Stimulated activated CD4-positive, alpha-beta T cell treated with anti-CD3 and anti-CD28 coated beads, Interleukin-1b, Interleukin-23, amount 100 ng/mL, for 24 hours (primary cell): ENCODE measurements around the gene PARD6A.

Source experiments
- DNase-seq, 4 experiments: peaks; one replicate each; pipeline ENCODE4 v3.0.0-alpha.2; 2020; ENCODE audit warnings: low read depth in 4 of 4, low spot score in 1 of 4

The PARD6A gene

DNA sequence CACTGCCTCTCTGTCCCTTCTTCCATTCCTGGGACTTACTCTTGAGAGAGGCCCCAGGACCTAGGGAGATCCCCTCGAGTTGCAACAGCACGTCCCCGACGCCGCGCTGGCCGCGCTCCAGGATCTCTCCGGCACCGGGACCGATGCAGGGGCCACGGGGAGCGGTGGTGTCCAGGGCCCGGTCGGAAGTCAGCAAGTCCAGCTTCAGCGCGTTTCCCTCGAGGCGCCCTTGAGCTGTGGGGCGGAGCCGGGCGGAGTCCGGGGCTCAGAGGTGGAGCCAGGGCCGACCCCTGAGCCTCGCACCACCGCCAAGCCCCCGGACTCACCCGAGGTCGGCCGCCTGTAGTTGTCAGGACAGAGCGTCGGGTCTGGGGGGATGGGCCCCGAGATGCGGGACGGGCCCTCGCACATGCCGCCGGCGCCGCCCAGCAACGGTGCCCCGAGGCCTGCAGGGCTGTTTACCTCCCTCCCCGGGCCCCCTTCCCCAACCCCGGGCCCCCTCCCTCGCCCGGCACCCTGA lies 5.3 kb downstream of the PARD6A start:
- DNase-seq = no peak

DNA sequence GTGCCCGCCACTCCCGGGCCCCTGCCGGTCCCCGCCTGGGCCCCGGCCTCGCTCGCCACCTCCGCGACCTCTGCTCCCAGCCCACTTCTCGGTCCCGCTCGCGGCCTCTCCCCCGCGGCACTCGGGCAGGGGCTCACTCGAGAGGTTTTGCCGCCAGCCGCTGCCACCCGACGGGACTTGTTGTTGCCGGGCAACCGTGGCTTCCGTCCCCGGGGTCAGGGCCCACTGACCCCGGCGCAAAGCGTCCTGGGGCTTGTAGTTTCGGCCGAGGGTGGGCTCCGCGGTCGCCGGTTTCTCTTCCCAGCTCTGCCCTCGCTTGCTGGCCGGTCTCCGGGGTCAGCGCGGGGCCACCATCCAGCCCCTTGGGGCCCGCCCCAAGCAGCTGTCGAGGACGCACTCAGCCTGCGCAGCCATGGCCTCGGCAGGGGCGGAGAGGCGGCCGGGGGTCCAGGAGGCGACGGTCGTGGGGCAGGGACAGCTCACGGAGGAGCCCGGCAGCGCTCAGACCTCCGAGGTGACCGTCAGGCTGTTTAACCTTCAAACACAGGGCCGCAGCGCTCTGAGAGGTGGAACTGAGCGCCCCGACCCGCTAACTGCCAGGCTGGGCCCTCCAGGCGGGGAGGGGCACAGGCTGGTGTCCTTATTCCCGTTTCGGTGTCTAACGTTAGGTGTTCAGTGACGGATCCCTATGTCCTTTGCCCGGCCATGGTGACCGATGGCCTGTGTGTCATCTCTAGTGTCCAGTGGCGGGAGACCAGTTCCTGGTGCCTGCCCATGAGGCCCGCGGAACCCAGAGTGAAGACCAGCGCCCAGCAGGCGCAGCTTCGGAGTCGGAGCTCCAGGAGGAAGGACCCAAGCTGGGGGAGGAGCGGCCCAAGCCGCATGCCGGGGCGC lies 6.0 kb downstream of the PARD6A start, which contains the start of the genes C16orf86 and ENKD1:
TSS of gene C16orf86 (plus strand) at position 256 of the 894 bp plus-strand sequence. CDS start at position 413, 157 bp downstream.
TSS of gene ENKD1 (minus strand) at position 192 of the 894 bp plus-strand sequence. CDS start 308 bp downstream, outside the sequence.
- DNase-seq = peak in 3 of 4 experiments; percentile 62 to 73 (median 70)

DNA sequence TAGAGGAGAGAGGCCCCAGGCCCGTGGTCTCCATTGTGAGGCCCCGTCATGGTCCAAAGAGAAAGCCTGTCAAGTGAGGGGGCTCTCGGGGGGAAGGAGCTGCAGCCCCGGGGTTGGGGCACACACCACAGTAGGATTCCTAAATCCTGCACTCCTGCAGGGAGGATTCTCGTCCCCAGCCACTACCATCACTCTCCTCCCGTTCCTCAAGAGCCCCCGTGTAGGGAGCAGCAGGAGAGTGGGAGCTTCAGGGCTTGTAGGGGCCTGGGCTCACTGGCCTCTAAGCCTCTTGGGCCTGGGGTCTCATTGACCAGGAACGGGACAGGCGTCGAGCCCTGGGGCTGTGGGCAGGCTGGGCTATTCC lies 6.7 kb downstream of the PARD6A start:
- DNase-seq = no peak

DNA sequence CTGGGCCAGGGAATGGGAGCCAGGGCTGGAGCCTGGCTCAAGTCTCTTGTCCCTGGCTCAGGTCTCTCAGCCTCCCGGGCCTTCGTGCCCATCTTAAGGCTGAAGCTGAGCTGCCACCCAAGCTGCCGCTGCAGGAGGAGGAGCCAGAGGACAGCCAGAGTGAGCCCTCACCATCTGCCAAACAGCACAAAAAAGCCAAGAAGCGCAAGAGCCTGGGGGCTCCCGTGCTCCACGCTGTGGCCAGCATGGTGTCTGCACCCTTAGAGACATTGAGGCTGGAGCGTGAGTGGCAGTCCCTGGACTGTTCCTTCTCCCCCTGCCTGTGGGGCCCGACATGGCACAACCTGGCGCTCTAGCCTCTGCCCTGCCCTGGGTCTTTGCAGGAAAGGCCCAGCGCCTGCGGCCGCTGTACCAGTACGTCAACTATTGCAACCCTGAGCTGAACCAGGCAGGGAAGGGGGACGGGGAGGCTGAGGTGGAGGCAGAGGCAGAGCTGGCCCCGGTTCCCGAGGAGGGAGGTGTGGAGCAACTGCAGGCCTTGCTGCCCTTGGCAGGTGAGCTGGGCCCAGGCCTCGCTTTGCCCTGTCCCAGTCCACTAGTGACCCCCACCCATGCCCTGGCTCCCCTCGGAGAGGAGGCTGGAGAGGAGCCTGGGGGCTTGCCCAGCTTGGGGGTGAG lies 7.2 kb downstream of the PARD6A start:
- peak in 3 of 4 experiments; percentile 53 to 71 (median 66) for DNase-seq

DNA sequence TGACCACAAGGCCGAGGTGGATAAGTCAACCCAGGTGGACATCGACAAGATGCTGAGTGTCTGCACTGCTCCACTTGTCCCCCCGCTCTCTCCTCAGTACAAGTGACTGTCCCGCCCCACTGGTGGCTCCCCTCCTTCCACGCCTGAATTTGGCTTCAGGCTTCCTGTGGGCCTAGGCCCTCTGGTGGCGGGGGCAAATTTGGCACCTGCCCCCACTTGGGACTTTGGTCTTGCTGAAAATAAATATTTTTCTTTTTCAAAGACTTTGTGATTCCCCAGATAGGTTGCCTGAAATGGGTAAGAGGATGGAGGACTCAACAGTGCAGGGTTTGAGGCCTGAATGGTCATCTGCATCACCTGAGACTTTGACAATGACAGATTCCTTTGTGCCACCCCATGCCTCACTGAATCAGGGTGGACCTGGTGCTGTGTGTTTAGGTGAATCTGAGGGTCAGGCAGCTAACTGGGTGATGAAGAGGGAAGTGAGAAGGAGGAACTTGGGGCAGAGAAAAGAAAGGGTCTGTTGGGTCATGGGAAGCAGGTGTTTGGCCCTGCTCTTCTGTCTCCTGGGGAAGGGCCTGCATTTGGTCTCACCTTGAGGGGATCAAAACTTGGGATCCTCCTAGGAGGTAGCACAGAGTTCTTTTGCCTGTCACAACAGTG lies 7.9 kb downstream of the PARD6A start:
- DNase-seq = no peak

DNA sequence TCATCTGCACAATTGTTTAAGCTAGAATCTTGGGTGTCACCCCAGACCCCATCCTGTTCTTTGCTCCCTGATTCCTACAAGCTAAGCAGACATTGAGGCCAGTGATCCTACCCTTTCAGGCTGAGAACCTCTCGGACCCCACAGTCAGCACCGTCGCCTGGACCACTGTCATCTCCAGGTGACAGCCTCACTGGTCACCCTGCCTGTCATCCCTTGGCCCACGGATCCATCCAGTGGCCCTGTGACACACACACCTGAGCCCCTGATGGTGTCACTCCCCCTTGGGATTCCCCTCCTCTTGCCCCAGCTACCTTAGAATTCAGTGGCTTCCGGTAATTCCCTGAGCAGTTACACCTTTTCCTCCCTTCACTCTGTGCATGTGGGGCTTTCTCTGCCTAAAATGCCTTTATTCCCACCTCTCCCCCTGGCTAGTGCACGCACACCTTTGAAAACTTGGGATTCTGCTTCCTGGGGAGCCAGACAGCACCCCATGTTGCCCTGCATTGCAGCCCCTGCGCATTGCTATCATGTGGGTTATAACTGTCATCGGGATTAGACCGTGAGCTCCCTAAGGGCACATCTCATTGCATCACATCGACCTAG lies 8.8 kb downstream of the PARD6A start:
- no peak for DNase-seq

DNA sequence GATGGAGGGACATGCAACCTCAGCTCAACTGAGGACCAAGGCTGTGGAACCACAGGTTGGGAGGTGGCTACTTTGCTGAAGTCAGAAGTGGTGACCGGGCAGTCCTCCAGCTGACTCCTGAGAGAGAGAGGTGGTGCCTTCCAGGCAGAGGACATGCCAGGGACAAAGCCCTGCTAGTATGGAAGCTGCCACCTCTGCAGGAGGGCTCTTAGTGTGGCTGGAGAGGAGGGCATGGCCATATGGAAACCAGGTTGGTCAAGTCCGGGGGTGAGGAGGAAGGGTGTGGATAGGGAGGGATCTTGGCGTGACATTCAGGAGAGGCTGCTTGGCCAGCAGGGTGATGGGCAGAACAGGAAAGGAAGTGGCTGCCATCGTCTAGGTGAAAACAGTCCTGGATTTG lies 11.5 kb downstream of the PARD6A start:
- DNase-seq = no peak

DNA sequence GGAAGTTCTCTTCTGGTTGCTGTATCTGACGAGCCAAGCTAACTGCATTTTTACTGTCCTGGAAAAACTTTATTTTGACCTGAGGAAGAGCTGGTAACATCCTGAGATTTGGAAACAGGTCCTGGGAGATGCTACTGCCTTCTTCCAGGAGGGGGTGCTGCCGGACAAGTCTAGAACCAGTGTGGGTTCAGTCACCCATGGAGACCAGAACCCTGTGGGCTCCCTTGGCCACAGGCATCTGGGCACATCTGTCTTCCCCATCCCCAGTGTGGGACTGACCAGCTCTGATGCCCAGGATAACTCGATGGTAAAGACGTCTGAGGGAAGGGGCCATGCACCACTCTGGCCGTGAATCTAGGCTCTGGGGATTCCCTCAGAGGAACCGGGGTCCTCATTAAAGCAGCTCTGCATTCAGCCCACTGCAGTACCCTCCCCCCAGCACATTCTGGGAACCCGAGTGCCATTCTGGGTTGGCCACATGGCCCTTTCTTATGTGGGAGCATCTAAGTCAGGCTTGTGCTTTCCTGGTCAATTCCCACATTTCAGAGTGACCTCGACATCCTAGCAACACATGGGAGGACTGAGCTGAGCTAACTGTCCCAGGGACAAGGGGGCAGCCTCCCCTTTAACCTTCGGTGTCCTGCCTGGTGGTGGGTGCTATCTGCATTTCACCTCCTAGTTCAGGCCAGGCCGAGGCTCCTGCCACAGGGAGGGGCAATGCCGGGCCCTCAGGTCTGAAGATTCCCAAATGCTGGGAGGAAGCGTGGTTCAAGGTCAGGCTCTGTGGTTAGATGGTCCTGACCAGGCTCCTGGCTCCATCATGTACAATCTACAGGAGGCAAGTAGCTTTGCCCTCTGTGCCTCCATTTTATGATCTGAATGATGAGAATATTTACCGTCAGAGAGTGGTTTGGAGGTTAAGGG lies 12.2 kb downstream of the PARD6A start:
- no peak for DNase-seq

DNA sequence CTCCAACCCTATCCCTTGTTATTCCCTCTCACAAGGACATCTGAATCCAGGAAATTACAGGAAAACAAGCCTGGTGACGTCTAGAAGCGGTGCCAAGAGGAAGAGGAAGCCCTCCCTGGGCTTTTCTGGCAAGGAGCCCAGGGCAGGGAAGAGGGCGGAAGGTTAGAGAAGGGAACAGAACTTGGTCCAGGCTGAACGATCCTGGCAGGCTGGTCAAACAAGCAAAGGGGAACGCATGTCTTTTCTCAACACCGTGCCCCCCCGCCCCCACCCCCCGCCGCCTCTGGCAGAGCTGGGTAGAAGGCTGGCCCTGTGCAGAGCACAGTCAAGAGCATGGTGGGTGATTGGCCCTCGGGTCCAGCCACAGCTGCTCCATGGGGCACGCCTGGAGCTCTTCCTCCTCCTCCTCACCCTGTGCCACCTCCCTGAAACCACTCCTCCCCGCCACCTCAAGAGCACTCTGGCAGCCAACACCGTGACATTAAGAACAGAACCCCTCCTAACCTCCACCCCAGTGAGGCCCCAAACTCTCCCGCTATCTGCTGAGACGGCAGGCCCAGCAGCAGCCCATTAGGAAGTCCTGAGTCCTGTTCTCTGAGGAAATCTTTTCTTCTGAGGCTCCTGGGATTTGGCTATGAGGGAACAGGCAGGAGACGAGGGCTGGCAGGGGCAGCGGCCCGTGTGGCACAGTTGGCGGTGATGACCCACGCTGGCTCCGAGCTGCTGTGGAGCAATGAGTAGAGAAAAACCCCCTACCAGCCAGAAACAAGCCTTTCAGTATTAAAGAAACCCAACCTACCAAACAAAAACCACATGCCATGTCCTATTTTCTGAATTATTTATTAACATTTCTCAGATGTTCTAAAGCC lies 13.2 kb downstream of the PARD6A start:
- DNase-seq = no peak

DNA sequence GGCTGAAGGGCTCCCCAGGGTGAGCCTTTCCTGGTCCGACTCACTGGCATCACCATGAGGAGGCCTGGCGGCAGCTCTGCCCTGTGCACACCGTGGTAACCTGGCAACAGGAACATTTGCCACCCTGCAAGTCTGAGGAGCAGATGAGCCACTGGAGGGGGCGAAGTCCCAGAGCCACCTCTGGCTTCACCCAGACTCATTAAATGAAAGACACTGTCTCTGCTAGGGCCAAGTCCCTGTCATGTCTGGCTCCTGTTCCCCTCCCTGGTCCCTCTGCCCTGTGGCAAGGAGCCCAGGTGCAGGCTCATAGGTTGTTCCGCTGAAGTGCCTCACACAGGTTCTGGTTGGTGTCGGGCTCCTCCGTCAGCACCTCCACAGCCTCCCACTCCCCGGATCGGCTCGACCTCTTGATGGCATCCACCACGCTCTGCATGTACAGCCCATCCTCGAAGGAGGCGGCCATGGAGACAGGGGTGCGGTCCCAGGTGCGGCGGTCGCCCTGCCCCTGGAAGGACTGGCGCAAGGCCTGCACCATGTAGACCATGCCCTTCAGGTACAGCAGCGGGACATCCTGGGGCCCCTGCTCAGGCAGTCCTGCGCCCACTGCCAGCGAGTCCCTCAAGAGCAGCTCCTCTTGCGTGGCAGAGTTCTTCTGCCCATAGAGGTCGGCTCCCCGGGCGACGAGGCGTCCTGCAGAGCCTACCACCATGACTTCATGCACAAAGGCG lies 14.3 kb downstream of the PARD6A start:
- DNase-seq = no peak

DNA sequence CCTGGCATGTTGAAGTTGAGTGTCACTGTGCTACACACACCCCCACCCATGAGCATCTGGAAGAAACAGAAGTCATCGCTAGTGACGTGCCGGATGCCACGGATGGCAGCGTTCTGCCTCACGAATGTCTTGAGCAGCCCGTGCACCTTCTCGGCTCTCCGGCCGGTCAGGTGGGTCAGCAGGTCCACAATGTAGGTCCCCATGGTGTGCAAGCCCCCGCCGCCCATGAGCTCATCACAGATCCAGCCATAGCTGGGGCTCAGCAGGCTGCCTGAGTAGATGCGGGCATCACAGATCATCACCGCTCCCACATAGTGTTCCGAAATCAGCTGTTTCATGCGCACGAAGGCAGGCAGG lies 14.8 kb downstream of the PARD6A start:
- no peak for DNase-seq

DNA sequence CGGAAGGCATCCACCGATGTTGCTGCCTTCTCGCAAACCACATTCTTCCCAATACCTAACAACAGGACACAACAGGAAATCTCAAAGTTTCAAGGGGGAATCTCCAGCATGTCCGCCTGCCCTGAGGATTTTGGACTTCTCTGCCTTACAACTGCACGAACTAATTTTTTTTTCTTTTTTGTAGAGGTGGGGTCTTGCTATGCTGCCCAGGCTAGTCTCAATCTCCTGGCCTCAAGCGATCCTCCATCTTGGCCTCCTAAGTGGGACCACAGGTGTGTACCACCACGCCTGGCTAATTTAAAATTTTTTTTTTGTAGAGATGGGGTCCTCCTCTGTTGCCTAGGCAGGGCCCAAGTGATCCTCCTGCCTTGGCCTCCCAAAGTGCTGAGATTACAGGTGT lies 15.2 kb downstream of the PARD6A start:
- no peak for DNase-seq

DNA sequence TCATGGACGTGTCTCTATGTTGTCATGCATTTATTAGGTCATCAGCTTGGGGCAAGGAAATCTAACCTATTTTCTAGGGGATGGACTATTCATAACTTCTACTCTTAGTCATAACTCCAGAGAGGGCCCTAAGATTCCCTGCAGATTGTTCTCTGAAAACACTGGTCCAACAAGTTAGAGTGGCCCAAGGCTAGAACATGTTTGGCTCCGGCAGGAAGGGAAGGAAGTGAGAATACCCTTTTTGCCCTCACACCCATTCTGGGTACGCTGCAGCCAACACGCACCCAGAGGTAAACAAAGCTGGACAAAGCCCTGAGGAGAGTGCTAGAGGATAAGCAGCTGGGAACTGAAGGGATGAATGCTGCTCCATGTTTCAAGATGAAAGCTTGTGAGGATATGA lies 15.8 kb downstream of the PARD6A start:
- DNase-seq = no peak

DNA sequence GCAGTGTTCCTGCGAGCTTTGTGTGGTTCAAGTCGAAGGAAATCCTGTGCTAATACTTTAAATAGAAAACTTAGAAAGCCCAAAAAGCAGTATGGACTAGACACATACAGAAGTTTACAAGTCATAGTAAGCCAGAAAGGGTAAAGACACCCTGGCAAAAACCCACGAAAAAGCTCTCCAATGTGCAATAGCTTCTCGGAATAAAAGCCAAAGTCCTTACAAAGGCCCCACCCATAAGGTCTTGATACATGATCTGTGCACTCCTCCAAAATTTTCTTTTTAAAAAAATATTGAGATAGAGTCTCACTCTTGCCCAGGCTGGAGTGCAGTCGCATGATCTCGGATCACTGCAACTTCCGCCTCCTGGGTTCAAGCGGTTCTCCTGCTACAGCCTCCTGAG lies 16.2 kb downstream of the PARD6A start:
- DNase-seq = no peak

DNA sequence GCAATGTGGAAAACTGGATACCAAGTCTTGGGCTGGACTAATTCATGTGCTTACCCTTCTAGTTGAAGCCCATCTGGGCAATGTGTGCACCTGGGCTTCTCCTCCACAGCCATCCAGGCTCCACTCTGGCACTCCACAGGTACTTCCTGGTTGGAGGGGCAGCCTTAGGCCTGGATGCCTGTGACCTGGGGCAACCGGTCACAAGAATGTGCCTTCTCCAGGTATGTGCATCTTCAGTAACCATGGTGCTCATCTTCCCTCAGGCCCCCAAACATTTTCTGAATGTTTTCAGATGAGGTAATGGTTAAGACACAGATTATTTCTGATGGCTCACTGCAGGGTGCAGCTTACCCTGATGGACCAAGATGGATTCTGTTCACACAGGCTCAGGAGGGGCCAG lies 17.0 kb downstream of the PARD6A start:
- DNase-seq = no peak

DNA sequence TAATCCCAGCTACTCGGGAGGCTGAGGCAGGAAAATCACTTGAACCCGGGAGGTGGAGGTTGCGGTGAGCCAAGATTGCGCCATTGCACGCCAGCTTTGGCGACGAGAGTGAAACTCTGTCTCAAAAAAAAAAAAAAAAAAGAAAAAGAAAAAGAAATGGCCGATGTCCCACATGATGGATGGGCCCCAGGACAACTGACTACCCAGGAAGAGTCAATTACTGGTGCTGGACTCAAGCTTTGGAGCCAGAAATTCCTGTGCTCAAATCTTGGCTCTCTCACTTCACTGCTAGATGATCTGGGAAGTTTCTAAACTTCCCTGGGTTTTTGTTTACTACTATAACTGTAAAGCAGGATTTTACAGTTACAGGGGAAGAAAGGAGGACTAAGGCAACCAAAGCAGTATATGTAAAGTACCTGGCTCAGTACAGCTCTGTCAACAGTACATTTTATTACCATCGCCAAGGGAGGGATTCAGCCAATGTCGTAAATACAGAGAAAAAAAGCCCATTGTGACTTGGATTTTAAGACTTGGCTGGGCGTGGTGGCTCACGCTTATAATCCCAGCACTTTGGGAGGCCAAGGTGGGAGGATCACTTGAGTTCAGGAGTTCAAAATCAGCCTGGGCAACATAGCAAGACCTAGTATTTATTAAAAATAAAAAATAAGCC lies 17.7 kb downstream of the PARD6A start:
- DNase-seq = no peak

DNA sequence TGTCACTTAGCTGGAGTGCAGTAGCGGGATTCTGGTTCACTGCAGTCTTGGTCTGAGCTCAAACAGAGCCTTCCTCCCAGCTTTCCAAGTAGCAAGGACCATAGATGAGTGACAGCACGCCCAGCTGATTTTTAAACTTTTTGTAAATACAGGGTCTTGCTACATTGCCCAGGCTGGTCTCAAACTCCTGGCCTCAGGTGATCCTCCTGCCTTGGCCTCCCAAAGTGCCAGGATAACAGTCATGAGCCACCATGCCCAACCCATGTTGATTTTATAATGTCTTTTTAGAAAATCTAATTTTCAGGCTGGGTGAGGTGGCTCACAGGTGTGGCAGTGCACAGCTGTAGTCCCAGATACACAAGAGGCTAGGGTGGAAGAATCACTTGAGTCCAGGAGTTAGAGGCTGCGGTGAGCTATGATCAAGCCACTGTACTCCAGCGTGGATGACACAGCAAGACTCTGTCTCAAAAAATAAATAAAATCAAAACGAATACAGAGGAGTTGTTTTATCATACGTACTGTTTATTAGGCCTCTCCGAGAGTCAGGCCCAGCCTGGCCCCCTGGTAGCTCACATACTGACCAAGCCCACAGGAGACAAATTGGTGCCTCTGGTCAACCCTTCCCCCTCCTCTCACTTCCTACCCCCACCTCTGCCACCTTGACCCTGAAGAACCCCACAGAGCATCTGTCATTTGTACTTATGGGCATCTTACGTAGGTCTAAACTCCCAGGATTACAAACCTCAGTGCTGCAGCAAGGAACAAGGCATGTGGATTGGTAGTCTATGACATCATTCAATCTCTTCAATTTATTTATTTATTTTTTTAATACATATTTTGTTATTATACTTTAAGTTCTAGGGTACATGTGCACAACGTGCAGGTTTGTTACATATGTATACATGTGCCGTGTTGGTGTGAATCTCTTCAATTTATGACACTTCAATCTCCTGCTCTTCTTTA lies 19.5 kb downstream of the PARD6A start:
- no peak for DNase-seq
